Thyroid gland (tissue), 4 donors: ENCODE results near the gene SYNJ2.

ENCODE experiments used
- CTCF ChIP-seq, 6 experiments: fragments of 200-600 bp in 3 of 6; fragments of 450-650 bp in 3 of 6; sonication (generic) in 3 of 6; IDR thresholded peaks; one replicate each; pipeline ENCODE4 v1.5.1; 2016 to 2019; ENCODE audit warnings: antibody characterized with exemption in 6 of 6, mild to moderate bottlenecking in 2 of 6, inconsistent platforms in 1 of 6, moderate library complexity in 1 of 6
- POLR2A ChIP-seq, 2 donors: fragments of 450-650 bp; IDR thresholded peaks; one replicate each; pipeline ENCODE4 v1.6.1; 2017; ENCODE audit warnings: antibody characterized with exemption in 2 of 2, mild to moderate bottlenecking in 2 of 2, moderate library complexity in 1 of 2

- TF ChIP-seq CTCF (IDR thresholded peaks at IDR 0.05), result no peak
- no peak for TF ChIP-seq POLR2A (IDR thresholded peaks at IDR 0.05)
Measured at GRCh38 chr6:157961832-157962575, 19.7 kb upstream of the SYNJ2 start.
